Right lobe of liver (tissue), 6 donors: Measurements from ENCODE around the gene DACH1. TPM values are rescaled to one million over a fixed set of nuclear protein-coding genes. Genes with fewer than 3 reads are reported as not detected.

Source experiments
- ATAC-seq, 4 donors: fragments of 200-7000 bp; cut with Tn5 transposase; one replicate each; pipeline ENCODE4 v1.9.1; 2020; ENCODE audit warnings: mild to moderate bottlenecking in 4 of 4, moderate library complexity in 4 of 4
- DNase-seq, 3 donors: peaks; one replicate each; pipeline ENCODE4 v3.0.0-alpha.2; 2020
- H3K27ac ChIP-seq, 3 donors: fragments of 200-600 bp; one replicate each; pipeline ENCODE4 v1.8.0; 2022
- H3K27me3 ChIP-seq, 2 donors: fragments of 200-600 bp; one replicate each; pipeline ENCODE4 v1.8.0; 2022
- H3K36me3 ChIP-seq, 4 donors: fragments of 200-600 bp; sonication (generic) in 1 of 4; one replicate each; pipeline versions ENCODE4 v1.5.1 to v1.8.0; 2017 to 2022; ENCODE audit warnings: control low read depth in 1 of 4
- H3K4me1 ChIP-seq, 4 donors: fragments of 200-600 bp; sonication (generic) in 1 of 4; one replicate each; pipeline versions ENCODE4 v1.5.1 to v1.8.0; 2017 to 2022; ENCODE audit warnings: control low read depth in 1 of 4
- H3K4me3 ChIP-seq, 3 donors: fragments of 200-600 bp; one replicate each; pipeline ENCODE4 v1.8.0; 2022
- H3K9me3 ChIP-seq, 4 donors: fragments of 200-600 bp; sonication (generic) in 1 of 4; one replicate each; pipeline versions ENCODE4 v1.5.1 to v1.8.0; 2017 to 2022; ENCODE audit warnings: control low read depth in 1 of 4
- CTCF ChIP-seq, 4 donors: fragments of 200-600 bp in 3 of 4; fragments of 450-650 bp in 1 of 4; IDR thresholded peaks; one replicate each; pipeline versions ENCODE4 v1.5.1 to v1.8.0; 2016 to 2022; ENCODE audit warnings: antibody characterized with exemption in 4 of 4, mild to moderate bottlenecking in 2 of 4
- POLR2A ChIP-seq: fragments of 450-650 bp; IDR thresholded peaks from one replicate; pipeline ENCODE4 v1.6.1; 2017; ENCODE audit warnings: antibody characterized with exemption, mild to moderate bottlenecking
- WGBS: methylation state at CpG from one replicate; pipeline ENCODE4 v1.1.6; 2018; ENCODE audit warnings: low coverage, low lambda C conversion rate; ENCODE audit not compliant: insufficient coverage; ENCODE audit errors: missing lambda C conversion rate; 5-methylcytosine and 5-hydroxymethylcytosine counted together
- intact Hi-C, 2 donors: fragments of 100-400 bp; cut with DNase I; formaldehyde crosslinking; loops; one replicate each; pipeline versions ENCODE4 v1.11.2 to v1.14.1; 2022
- total RNA-seq, 6 experiments: library from RNA; depleted of rRNA in 2 of 6; stranded (reverse); fragments of >200 nt in 2 of 6; fragmentation: NEBNext Ultra II Directional in 3 of 6; extraction: Animal tissue kit (Norgen Biotek cat#: 25700) in 3 of 6; gene quantifications; one replicate each; pipeline versions ENCODE4 v1.1.0 to v1.2.4, GENCODE V29; 2016 to 2023
- donor health status: DM: no; HTN: yes; CAD: no.
- donor health status: DM: no; HTN: no; CAD: no.
- donor health status: DM: no; HTN: no; CAD: no.
- donor health status: DM: no; HTN: yes; CAD: no.
- donor health status: DM: no; HTN: yes; CAD: no.

The DACH1 gene
- total RNA-seq, 6 experiments from 2014 or later: 0.80 to 1.5 (median 0.94) TPM

DNA sequence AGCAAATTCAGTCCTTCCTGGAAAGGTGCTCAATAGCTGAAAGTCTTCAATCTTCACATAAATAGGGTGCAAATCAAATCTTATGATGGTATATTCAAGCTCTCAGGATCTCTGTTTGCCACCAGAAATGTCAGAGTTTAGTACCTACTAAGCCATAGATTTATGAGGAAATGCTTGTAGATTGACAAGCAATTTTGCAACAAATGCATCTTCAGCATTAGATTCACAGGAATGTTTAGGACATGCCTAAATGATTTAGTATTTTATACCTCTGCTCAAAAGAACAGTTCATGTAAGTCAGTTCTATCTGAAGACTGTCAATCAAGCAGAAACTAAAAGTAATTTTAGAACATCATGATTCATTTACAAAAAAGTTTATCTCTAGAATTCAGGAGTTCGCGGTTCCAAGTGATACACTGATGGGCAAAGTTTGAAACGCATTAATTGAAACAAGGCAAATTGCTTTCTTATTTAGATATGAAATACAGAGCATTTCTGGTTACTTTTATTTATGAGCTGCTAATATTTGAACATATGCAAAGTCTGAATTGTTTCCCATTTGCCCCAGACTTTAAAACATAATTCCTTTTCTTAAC lies 65.7 kb downstream of the DACH1 start:
- H3K27me3 ChIP-seq: no peaks in the 10 kb centered on the region
- 69% methylated on average over 3 of the region's 3 CpGs for WGBS
- no peak for TF ChIP-seq POLR2A
- TF ChIP-seq CTCF (IDR thresholded peaks at IDR 0.05): no peak
- no peak overlapping the region for H3K4me3 ChIP-seq
- DNase-seq (no peak), ATAC-seq (no peak)
- intact Hi-C loops: no loop called here
- no peaks in the 10 kb centered on the region for H3K9me3 ChIP-seq
- H3K27ac ChIP-seq: no peak overlapping the region
- H3K36me3 ChIP-seq: no peaks in the 10 kb centered on the region
- no peaks in the 10 kb centered on the region for H3K4me1 ChIP-seq

DNA sequence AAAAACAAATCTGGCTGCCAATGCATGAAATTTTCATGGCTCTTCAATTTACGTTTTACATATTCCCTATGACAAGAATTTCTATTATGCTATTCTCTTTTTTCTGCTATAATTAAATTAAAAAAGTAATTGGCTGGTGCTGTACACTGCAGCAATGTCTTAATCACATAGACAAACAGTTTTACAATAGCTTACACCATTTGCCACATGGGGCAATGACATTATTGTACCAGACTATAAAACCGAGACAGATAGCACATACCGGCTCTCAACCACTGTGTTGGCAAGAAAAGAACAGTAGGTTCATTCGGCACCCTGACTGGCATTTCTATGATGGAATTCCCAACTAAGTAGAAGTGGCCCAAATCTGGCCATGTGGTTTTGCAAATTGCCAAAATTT lies 67.7 kb downstream of the DACH1 start:
- Histone ChIP-seq H3K9me3 (no peaks in the 10 kb centered on the region), H3K4me1 (no peaks in the 10 kb centered on the region), H3K27me3 (no peaks in the 10 kb centered on the region), H3K27ac (no peak overlapping the region), H3K36me3 (no peaks in the 10 kb centered on the region), H3K4me3 (no peak overlapping the region)
- TF ChIP-seq POLR2A: no peak
- TF ChIP-seq CTCF (IDR thresholded peaks at IDR 0.05): no peak
- WGBS: 55% methylated on average over 4 of the region's 4 CpGs
- DNase-seq (no peak), ATAC-seq (no peak)
- intact Hi-C loops: no loop called here

DNA sequence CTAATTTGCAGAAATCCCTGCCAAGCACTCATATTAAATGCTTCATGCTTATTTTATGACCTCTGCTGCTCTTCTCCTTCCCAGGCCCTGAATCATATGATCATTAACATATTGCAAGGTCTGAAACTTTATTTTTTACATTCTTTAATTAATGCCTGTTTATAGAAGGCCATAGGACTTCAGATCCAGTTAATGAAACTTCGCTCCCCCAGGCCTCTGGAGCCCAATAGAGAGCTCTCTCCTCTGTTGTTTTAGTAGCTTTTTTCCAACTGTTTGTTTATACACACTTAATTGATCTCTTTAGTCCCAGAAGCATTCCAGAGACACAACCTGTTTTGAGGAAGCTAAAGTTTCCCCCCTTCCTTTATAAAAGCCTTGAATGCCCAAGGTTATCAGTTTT lies 68.3 kb downstream of the DACH1 start:
- 69% methylated on average over 1 of the region's 1 CpG for WGBS
- Histone ChIP-seq H3K27ac (no peak overlapping the region), H3K9me3 (no peaks in the 10 kb centered on the region), H3K4me3 (no peak overlapping the region), H3K27me3 (no peaks in the 10 kb centered on the region), H3K4me1 (no peaks in the 10 kb centered on the region), H3K36me3 (no peaks in the 10 kb centered on the region)
- intact Hi-C loops: no loop called here
- DNase-seq (no peak), ATAC-seq (no peak)
- TF ChIP-seq POLR2A (no peak), CTCF (IDR thresholded peaks at IDR 0.05) (no peak)

- WGBS: 37% methylated on average over 5 of the region's 5 CpGs
- TF ChIP-seq POLR2A: no peak
- no peak for TF ChIP-seq CTCF (IDR thresholded peaks at IDR 0.05)
- DNase-seq (no peak), ATAC-seq (no peak)
- Histone ChIP-seq H3K27me3 (no peaks in the 10 kb centered on the region), H3K27ac (no peak overlapping the region), H3K4me3 (no peak overlapping the region), H3K4me1 (no peaks in the 10 kb centered on the region), H3K9me3 (no peaks in the 10 kb centered on the region), H3K36me3 (no peaks in the 10 kb centered on the region)
- intact Hi-C loops: no loop called here
These were observed 69.5 kb downstream of the DACH1 start for GRCh38 chr13:71797517-71797916.
